ENCODE results near the gene COL5A1.

GRCh38 chr9:134605966-134606357, 35.6 kb upstream of the COL5A1 start:
- TF ChIP-seq, protein P1, sequence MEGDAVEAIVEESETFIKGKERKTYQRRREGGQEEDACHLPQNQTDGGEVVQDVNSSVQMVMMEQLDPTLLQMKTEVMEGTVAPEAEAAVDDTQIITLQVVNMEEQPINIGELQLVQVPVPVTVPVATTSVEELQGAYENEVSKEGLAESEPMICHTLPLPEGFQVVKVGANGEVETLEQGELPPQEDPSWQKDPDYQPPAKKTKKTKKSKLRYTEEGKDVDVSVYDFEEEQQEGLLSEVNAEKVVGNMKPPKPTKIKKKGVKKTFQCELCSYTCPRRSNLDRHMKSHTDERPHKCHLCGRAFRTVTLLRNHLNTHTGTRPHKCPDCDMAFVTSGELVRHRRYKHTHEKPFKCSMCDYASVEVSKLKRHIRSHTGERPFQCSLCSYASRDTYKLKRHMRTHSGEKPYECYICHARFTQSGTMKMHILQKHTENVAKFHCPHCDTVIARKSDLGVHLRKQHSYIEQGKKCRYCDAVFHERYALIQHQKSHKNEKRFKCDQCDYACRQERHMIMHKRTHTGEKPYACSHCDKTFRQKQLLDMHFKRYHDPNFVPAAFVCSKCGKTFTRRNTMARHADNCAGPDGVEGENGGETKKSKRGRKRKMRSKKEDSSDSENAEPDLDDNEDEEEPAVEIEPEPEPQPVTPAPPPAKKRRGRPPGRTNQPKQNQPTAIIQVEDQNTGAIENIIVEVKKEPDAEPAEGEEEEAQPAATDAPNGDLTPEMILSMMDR (conservative IDR thresholded peaks at IDR 0.05 in 1 of 2, IDR thresholded peaks at IDR 0.05 in 1 of 2; ENCODE audit: low read depth in 1 of 2, low read length in 2 of 2), result no peak
- no peak for TF ChIP-seq EZH2 (IDR thresholded peaks at IDR 0.05; ENCODE audit: low read length, missing control alignments)

All from fibroblast of lung (primary cell).